Measurements from ENCODE around the gene RFT1.

The RFT1 gene

GRCh38 chr3:53168175-53168923 is 38.1 kb upstream of the RFT1 start:
- no peaks in the 10 kb centered on the region for H3K27me3 ChIP-seq (ENCODE audit: insufficient read depth, poor library complexity, severe bottlenecking)
- peak overlapping the region; percentile 97 for H3K27ac ChIP-seq (replicated peaks)
- peak; percentile 56 to 83 for DNase-seq (ENCODE audit: low read depth in 1 of 2, low spot score in 1 of 2)
- TF ChIP-seq SPI1 (IDR thresholded peaks at IDR 0.05; ENCODE audit: borderline replicate concordance, low read depth) (no peak), GABPA (IDR thresholded peaks at IDR 0.05; ENCODE audit: low read depth) (no peak), POLR2AphosphoS5 (IDR thresholded peaks at IDR 0.05; ENCODE audit: low read depth) (no peak; the same call in 1 of the 2 replicates)
- TF ChIP-seq, protein P1, sequence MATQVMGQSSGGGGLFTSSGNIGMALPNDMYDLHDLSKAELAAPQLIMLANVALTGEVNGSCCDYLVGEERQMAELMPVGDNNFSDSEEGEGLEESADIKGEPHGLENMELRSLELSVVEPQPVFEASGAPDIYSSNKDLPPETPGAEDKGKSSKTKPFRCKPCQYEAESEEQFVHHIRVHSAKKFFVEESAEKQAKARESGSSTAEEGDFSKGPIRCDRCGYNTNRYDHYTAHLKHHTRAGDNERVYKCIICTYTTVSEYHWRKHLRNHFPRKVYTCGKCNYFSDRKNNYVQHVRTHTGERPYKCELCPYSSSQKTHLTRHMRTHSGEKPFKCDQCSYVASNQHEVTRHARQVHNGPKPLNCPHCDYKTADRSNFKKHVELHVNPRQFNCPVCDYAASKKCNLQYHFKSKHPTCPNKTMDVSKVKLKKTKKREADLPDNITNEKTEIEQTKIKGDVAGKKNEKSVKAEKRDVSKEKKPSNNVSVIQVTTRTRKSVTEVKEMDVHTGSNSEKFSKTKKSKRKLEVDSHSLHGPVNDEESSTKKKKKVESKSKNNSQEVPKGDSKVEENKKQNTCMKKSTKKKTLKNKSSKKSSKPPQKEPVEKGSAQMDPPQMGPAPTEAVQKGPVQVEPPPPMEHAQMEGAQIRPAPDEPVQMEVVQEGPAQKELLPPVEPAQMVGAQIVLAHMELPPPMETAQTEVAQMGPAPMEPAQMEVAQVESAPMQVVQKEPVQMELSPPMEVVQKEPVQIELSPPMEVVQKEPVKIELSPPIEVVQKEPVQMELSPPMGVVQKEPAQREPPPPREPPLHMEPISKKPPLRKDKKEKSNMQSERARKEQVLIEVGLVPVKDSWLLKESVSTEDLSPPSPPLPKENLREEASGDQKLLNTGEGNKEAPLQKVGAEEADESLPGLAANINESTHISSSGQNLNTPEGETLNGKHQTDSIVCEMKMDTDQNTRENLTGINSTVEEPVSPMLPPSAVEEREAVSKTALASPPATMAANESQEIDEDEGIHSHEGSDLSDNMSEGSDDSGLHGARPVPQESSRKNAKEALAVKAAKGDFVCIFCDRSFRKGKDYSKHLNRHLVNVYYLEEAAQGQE (IDR thresholded peaks at IDR 0.05; ENCODE audit: insufficient replicate concordance, low read depth): no peak
- TF ChIP-seq, protein P2, sequence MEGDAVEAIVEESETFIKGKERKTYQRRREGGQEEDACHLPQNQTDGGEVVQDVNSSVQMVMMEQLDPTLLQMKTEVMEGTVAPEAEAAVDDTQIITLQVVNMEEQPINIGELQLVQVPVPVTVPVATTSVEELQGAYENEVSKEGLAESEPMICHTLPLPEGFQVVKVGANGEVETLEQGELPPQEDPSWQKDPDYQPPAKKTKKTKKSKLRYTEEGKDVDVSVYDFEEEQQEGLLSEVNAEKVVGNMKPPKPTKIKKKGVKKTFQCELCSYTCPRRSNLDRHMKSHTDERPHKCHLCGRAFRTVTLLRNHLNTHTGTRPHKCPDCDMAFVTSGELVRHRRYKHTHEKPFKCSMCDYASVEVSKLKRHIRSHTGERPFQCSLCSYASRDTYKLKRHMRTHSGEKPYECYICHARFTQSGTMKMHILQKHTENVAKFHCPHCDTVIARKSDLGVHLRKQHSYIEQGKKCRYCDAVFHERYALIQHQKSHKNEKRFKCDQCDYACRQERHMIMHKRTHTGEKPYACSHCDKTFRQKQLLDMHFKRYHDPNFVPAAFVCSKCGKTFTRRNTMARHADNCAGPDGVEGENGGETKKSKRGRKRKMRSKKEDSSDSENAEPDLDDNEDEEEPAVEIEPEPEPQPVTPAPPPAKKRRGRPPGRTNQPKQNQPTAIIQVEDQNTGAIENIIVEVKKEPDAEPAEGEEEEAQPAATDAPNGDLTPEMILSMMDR (IDR thresholded peaks at IDR 0.05; ENCODE audit: insufficient read depth, low read length): no peak
- H3K4me3 ChIP-seq (replicated peaks; ENCODE audit: insufficient read depth, low read length): peak overlapping the region; percentile 45

DNA sequence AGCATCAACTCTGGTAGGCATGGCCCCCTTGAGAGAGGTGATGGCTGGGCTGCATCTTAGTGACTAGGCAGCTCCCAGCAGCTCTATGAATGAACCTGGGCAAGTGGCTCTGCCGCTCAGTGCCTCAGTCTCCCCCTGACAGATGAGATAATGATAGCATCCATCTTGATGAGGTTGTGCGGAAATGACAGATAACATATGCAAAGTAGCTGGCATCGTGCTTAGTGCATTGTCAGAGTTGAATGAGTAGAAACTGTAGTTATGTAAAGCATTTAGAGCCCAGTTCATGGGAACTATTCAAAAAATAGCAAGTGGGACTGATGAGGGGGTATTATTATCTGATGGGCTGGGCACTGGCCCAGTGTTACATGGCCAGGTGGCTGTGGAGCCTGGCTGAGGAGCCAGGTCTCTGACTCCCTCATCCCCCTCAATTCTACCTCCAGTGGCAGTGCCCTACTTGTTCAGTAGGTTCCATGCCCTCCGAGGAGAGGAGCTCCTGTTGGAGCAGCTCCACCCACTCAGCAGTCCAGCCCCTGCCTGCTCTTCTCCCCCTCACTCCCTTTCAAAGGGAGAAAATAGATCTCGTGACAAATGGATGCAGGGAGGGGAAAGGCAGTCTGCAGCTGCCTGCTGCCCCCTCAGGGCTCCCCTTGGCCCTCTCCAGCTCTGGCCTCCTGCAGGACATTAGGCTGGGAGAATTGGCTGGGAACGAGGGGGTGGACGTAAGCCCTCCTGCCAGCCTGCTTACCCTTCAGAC is 37.4 kb upstream of the RFT1 start:
- H3K27ac ChIP-seq (replicated peaks): peak overlapping the region; percentile 97
- H3K27me3 ChIP-seq (ENCODE audit: insufficient read depth, poor library complexity, severe bottlenecking): no peaks in the 10 kb centered on the region
- DNase-seq (ENCODE audit: low read depth in 1 of 2, low spot score in 1 of 2): no peak
- 0 out of 2 replicates have a peak, but pooled peaks have one; percentile 4 for TF ChIP-seq POLR2AphosphoS5 (IDR thresholded peaks at IDR 0.05; ENCODE audit: low read depth)
- TF ChIP-seq, protein P1 (IDR thresholded peaks at IDR 0.05; ENCODE audit: insufficient replicate concordance, low read depth): no peak
- peak overlapping the region; percentile 45 for H3K4me3 ChIP-seq (replicated peaks; ENCODE audit: insufficient read depth, low read length)

DNA sequence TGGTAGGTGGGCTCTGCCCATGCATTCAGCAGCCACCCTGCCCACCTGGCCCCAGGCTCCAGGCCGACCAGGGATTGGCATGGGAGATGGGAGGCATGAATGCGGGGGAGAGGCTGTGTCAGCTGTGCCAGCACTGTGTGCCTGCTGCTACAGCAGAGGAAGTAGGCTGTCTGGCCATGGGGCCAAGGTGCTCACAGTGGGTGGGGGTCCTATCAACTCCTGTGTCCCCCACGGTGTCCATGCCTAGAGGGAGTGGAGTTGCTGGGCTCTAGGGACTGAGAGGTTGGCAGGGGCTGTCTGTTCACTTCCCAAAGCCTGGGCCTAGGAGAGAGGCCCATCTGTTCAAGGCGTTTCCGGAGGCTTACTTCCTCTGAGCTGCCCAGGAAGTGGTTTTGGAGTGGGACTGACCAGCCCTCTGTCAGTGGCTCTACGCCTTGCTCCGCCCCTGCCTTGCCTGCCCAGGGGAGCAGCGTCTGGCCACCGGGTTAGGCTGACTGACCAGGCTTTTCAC is 36.6 kb upstream of the RFT1 start:
- Histone ChIP-seq H3K27ac (replicated peaks) (peak overlapping the region; percentile 97), H3K4me3 (replicated peaks; ENCODE audit: insufficient read depth, low read length) (peak overlapping the region; percentile 17), H3K27me3 (ENCODE audit: insufficient read depth, poor library complexity, severe bottlenecking) (no peaks in the 10 kb centered on the region)
- DNase-seq (ENCODE audit: low read depth in 1 of 2, low spot score in 1 of 2): peak; percentile 78 to 89
- peak; percentile 81 for TF ChIP-seq POLR2AphosphoS5 (IDR thresholded peaks at IDR 0.05; ENCODE audit: low read depth)
- TF ChIP-seq GABPA (IDR thresholded peaks at IDR 0.05; ENCODE audit: low read depth): peak; percentile 20; the same call in 1 of the 2 replicates
- peak; percentile 51; the same call in 1 of the 2 replicates for TF ChIP-seq SPI1 (IDR thresholded peaks at IDR 0.05; ENCODE audit: borderline replicate concordance, low read depth)
- TF ChIP-seq, protein P1 (IDR thresholded peaks at IDR 0.05; ENCODE audit: insufficient replicate concordance, low read depth): no peak

Measured in HL-60 (cell line).